K562 (cell line): Measurements from ENCODE around the gene TRMT1L. TPM values are rescaled to one million over a fixed set of nuclear protein-coding genes. Genes with fewer than 3 reads are reported as not detected.

Experiments
- BMI1 ChIP-seq: fragments of 150-350 bp; IDR thresholded peaks from 2 replicates; pipeline ENCODE4 v1.6.1; 2014; ENCODE audit warnings: low read length
- CBFB ChIP-seq: sonication (generic); formaldehyde crosslinking; IDR thresholded peaks from 2 replicates; pipeline ENCODE4 v1.4.0; 2020; ENCODE audit warnings: mild to moderate bottlenecking, missing genetic modification reagents
- CTBP1 ChIP-seq: fragments of 450-650 bp; IDR thresholded peaks from 2 replicates; pipeline ENCODE4 v1.6.1; 2016; ENCODE audit warnings: borderline replicate concordance
- EP400 ChIP-seq: fragments of 450-650 bp; IDR thresholded peaks from 2 replicates; pipeline ENCODE4 v1.6.1; 2017; ENCODE audit warnings: antibody characterized with exemption, mild to moderate bottlenecking, moderate library complexity
- KDM1A ChIP-seq, 2 experiments: fragments of 450-650 bp; IDR thresholded peaks; 2 replicates each; pipeline ENCODE4 v1.6.1; 2016; ENCODE audit warnings: mild to moderate bottlenecking in 2 of 2
- KHSRP ChIP-seq: fragments of 450-650 bp; IDR thresholded peaks from 2 replicates; pipeline ENCODE4 v1.6.1; 2017
- MCM5 ChIP-seq: fragments of 450-650 bp; IDR thresholded peaks from 2 replicates; pipeline ENCODE4 v1.6.1; 2016; ENCODE audit warnings: low read depth
- NFRKB ChIP-seq: fragments of 450-650 bp; IDR thresholded peaks from 2 replicates; pipeline ENCODE4 v1.6.1; 2016; ENCODE audit warnings: low read depth
- NFXL1 ChIP-seq: fragments of 450-650 bp; formaldehyde crosslinking; IDR thresholded peaks from 2 replicates; pipeline ENCODE4 v1.4.0; 2021; ENCODE audit warnings: mild to moderate bottlenecking
- NRF1 ChIP-seq, 2 experiments: fragments of 450-650 bp; IDR thresholded peaks in 1 of 2; conservative IDR thresholded peaks in 1 of 2; 2 replicates each; pipeline ENCODE4 v1.6.1; 2014; ENCODE audit warnings: mild to moderate bottlenecking in 2 of 2
- PCBP1 ChIP-seq: fragments of 200-400 bp; formaldehyde crosslinking; IDR thresholded peaks from 2 replicates; pipeline ENCODE4 v1.6.1; 2018; ENCODE audit warnings: mild to moderate bottlenecking, low read depth, low read length; ENCODE audit not compliant: poor library complexity, severe bottlenecking
- PRPF4 ChIP-seq: fragments of 200-400 bp; formaldehyde crosslinking; IDR thresholded peaks from one replicate; pipeline ENCODE4 v1.6.1; 2017; ENCODE audit warnings: low read length, low read depth, mild to moderate bottlenecking; ENCODE audit not compliant: insufficient read depth, poor library complexity, severe bottlenecking
- SIRT6 ChIP-seq: IDR thresholded peaks from one replicate; pipeline ENCODE4 v1.6.1; 2012; ENCODE audit warnings: low read depth, mild to moderate bottlenecking, control low read depth, inconsistent platforms, low read length, moderate library complexity
- SRSF7 ChIP-seq: fragments of 200-400 bp; formaldehyde crosslinking; optimal IDR thresholded peaks from 2 replicates; pipeline ENCODE3; 2017; ENCODE audit warnings: mild to moderate bottlenecking, low read depth, low read length
- TAF7 ChIP-seq: fragments of 450-650 bp; IDR thresholded peaks from 2 replicates; pipeline ENCODE4 v1.6.1; 2016; ENCODE audit warnings: missing genetic modification characterization, missing compliant biosample characterization
- TCF7 ChIP-seq: sonication (generic); IDR thresholded peaks from 2 replicates; pipeline ENCODE4 v1.6.1; 2016; ENCODE audit warnings: antibody characterized with exemption, borderline replicate concordance
- YY1 ChIP-seq, 3 experiments: IDR thresholded peaks; 2 replicates each; pipeline ENCODE4 v1.6.1; 2011; ENCODE audit warnings: low read length in 2 of 3, mild to moderate bottlenecking in 2 of 3, moderate library complexity in 2 of 3, borderline replicate concordance in 1 of 3, control low read depth in 1 of 3, low read depth in 1 of 3; ENCODE audit not compliant: insufficient read depth in 3 of 3, insufficient replicate concordance in 2 of 3, control insufficient read depth in 1 of 3, insufficient read length in 1 of 3; ENCODE audit errors: extremely low read depth in 1 of 3
- ZBTB1 ChIP-seq: sonication (generic); formaldehyde crosslinking; IDR thresholded peaks from 2 replicates; pipeline ENCODE4 v1.8.1; 2023; ENCODE audit warnings: missing genetic modification reagents, low read depth, mild to moderate bottlenecking, borderline replicate concordance
- ZC3H8 ChIP-seq: fragments of 450-650 bp; IDR thresholded peaks from 2 replicates; pipeline ENCODE4 v1.6.1; 2017
- ZKSCAN3 ChIP-seq: fragments of 250-450 bp; sonication (Bioruptor Pico); IDR thresholded peaks from 2 replicates; pipeline ENCODE4 v1.4.0; 2020
- ZNF24 ChIP-seq: fragments of 450-650 bp; IDR thresholded peaks from 2 replicates; pipeline ENCODE4 v1.6.1; 2016
- ZNF408 ChIP-seq: fragments of 250-450 bp; sonication (Bioruptor Pico); IDR thresholded peaks from 2 replicates; pipeline ENCODE4 v1.4.0; 2020; ENCODE audit warnings: low read depth, mild to moderate bottlenecking, moderate library complexity
- polyA plus RNA-seq, 8 experiments: library from polyadenylated mRNA; depleted of rRNA in 4 of 8; stranded (reverse) in 5 of 8; unstranded in 3 of 8; fragments of >200 nt; fragmentation: Nextera tagmentation in 2 of 8; fragmentation: Illumina TruSeq in 1 of 8; extraction: Ambion mirVana in 2 of 8; extraction: Trizol in 1 of 8; gene quantifications; 2 replicates each; pipeline versions ENCODE4 v1.2.1 to v1.2.3, GENCODE V29; 2011 to 2014; ENCODE audit warnings: inconsistent platforms in 1 of 8, missing spikeins in 1 of 8
- total RNA-seq, 7 experiments: library from RNA; depleted of rRNA in 6 of 7; stranded (reverse); fragments of >200 nt in 6 of 7; fragmentation: Illumina TruSeq in 2 of 7; extraction: Trizol in 2 of 7; gene quantifications; 2 replicates each; pipeline versions ENCODE4 v1.2.1 to v1.2.3, GENCODE V29; 2011 to 2021; ENCODE audit warnings: low replicate concordance in 1 of 7
- TF ChIP-seq, protein P1 (sequence below): fragments of 250-450 bp; sonication (Bioruptor Pico); IDR thresholded peaks from 2 replicates; pipeline ENCODE4 v1.8.0; 2021; ENCODE audit warnings: borderline replicate concordance, mild to moderate bottlenecking, moderate library complexity; ENCODE audit not compliant: poor library complexity, severe bottlenecking
- TF ChIP-seq, protein P2 (sequence below), 3 experiments: IDR thresholded peaks in 2 of 3; conservative IDR thresholded peaks in 1 of 3; 2 replicates each; pipeline ENCODE4 v1.5.1; 2011 to 2012; ENCODE audit warnings: low read length in 3 of 3, mild to moderate bottlenecking in 3 of 3, control low read depth in 2 of 3, improper control_type of control experiment in 1 of 3, inconsistent platforms in 1 of 3, low read depth in 1 of 3, mixed read lengths in 1 of 3, moderate library complexity in 1 of 3; ENCODE audit not compliant: insufficient read depth in 2 of 3
- TF ChIP-seq, protein P3 (sequence below): IDR thresholded peaks from 2 replicates; pipeline ENCODE4 v1.6.1; 2016; ENCODE audit warnings: missing genetic modification characterization, missing compliant biosample characterization
- TF ChIP-seq, protein P4 (sequence below), 2 experiments: fragments of 450-650 bp in 1 of 2; sonication (generic) in 1 of 2; formaldehyde crosslinking; conservative IDR thresholded peaks; 2 replicates each; pipeline versions ENCODE4 v1.4.0 to v1.8.1; 2020 to 2022; ENCODE audit warnings: mild to moderate bottlenecking in 1 of 2, missing genetic modification reagents in 1 of 2

TRMT1L gene
- total and polyA plus RNA-seq, 9 of the 15 experiments (the other 6 are each of a cell fraction or from before 2014, with no cell fraction given), result 6.4 to 88.9 (median 32.9) TPM

DNA sequence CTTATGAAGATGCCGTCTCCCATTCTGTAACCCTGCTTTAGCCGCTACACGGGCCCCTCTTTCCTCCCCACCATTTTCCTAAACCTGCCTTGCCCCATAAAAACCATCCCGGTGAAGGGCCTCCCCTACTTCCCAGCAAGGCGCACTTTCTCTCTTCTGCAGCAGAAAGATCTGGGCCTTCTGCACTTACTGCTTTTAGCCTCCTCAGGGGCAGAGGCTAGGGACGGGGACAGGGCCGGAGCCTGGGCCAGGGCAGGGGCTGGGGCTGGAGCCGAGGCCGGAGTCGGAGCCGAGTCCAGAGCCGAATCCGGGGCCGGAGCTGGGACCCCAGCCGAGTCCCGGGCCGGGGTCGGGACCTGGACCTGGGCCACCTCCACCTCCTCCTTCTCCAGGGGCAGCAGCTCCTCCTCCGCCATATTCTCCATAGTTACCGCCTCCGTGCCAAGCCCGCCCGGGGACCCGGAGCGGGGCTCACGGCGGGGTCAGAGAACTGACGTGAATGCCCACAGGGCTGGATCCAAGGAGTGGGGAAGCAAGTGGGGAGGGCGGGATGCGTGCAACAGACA, 382 bp downstream of the TRMT1L start (continued):
- TF ChIP-seq EP400 (no peak), KHSRP (no peak), ZNF24 (0 out of 2 replicates have a peak, but pooled peaks have one; percentile 7), NFXL1 (CRISPR knock-in tag) (no peak), CBFB (CRISPR knock-in tag) (peak; percentile 19; the same call in 1 of the 2 replicates), KDM1A (IDR thresholded peaks at IDR 0.05) (no peak), NRF1 (conservative IDR thresholded peaks at IDR 0.05 in 1 of 2, IDR thresholded peaks at IDR 0.05 in 1 of 2) (no peak), PRPF4 (no peak), MCM5 (no peak), SRSF7 (no peak), PCBP1 (peak; percentile 18), BMI1 (no peak), SIRT6 (no peak), ZC3H8 (no peak), ZNF408 (CRISPR knock-in tag) (no peak), TCF7 (no peak), CTBP1 (no peak), NFRKB (peak; percentile 82), YY1 (IDR thresholded peaks at IDR 0.05; ENCODE audit: borderline replicate concordance in 1 of 3, control insufficient read depth in 1 of 3, extremely low read depth in 1 of 3, insufficient read depth in 3 of 3, insufficient read length in 1 of 3, insufficient replicate concordance in 2 of 3, low read depth in 1 of 3, low read length in 2 of 3) (peak in 2 of 3 experiments; percentile 58 to 70), ZBTB1 (CRISPR knock-in tag) (no peak; the same call in 1 of the 2 replicates), ZKSCAN3 (CRISPR knock-in tag) (no peak), TAF7 (tag) (peak; percentile 44; the same call in 1 of the 2 replicates)
- TF ChIP-seq, protein P1, sequence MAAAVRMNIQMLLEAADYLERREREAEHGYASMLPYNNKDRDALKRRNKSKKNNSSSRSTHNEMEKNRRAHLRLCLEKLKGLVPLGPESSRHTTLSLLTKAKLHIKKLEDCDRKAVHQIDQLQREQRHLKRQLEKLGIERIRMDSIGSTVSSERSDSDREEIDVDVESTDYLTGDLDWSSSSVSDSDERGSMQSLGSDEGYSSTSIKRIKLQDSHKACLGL (CRISPR knock-in tag), result no peak
- TF ChIP-seq, protein P2, sequence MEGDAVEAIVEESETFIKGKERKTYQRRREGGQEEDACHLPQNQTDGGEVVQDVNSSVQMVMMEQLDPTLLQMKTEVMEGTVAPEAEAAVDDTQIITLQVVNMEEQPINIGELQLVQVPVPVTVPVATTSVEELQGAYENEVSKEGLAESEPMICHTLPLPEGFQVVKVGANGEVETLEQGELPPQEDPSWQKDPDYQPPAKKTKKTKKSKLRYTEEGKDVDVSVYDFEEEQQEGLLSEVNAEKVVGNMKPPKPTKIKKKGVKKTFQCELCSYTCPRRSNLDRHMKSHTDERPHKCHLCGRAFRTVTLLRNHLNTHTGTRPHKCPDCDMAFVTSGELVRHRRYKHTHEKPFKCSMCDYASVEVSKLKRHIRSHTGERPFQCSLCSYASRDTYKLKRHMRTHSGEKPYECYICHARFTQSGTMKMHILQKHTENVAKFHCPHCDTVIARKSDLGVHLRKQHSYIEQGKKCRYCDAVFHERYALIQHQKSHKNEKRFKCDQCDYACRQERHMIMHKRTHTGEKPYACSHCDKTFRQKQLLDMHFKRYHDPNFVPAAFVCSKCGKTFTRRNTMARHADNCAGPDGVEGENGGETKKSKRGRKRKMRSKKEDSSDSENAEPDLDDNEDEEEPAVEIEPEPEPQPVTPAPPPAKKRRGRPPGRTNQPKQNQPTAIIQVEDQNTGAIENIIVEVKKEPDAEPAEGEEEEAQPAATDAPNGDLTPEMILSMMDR (IDR thresholded peaks at IDR 0.05 in 2 of 3, conservative IDR thresholded peaks at IDR 0.05 in 1 of 3; ENCODE audit: insufficient read depth in 2 of 3, low read depth in 1 of 3, low read length in 3 of 3), result no peak
- TF ChIP-seq, protein P3, sequence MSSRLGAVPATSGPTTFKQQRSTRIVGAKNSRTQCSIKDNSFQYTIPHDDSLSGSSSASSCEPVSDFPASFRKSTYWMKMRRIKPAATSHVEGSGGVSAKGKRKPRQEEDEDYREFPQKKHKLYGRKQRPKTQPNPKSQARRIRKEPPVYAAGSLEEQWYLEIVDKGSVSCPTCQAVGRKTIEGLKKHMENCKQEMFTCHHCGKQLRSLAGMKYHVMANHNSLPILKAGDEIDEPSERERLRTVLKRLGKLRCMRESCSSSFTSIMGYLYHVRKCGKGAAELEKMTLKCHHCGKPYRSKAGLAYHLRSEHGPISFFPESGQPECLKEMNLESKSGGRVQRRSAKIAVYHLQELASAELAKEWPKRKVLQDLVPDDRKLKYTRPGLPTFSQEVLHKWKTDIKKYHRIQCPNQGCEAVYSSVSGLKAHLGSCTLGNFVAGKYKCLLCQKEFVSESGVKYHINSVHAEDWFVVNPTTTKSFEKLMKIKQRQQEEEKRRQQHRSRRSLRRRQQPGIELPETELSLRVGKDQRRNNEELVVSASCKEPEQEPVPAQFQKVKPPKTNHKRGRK (tag), result no peak
- TF ChIP-seq, protein P4, sequence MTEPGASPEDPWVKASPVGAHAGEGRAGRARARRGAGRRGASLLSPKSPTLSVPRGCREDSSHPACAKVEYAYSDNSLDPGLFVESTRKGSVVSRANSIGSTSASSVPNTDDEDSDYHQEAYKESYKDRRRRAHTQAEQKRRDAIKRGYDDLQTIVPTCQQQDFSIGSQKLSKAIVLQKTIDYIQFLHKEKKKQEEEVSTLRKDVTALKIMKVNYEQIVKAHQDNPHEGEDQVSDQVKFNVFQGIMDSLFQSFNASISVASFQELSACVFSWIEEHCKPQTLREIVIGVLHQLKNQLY (CRISPR knock-in tag; conservative IDR thresholded peaks at IDR 0.05), result 0 out of 4 replicates have a peak, but pooled peaks of 1 of the 2 experiments have one; percentile 61
